Liver (tissue), 3 donors: ENCODE results near the gene CCDC78.

Experiments used
- CTCF ChIP-seq: fragments of 150-350 bp; IDR thresholded peaks from 2 replicates; pipeline ENCODE4 v1.5.1; 2017; ENCODE audit warnings: improper control_type of control experiment, low read depth, low read length; ENCODE audit not compliant: missing input control
- EGR1 ChIP-seq, 2 donors: IDR thresholded peaks; 2 replicates each; pipeline ENCODE4 v1.6.1; 2016 to 2018; ENCODE audit warnings: antibody characterized with exemption in 2 of 2, low read depth in 2 of 2
- HNF4A ChIP-seq, 2 donors: conservative IDR thresholded peaks; 2 replicates each; pipeline ENCODE4 v1.6.1; 2016; ENCODE audit warnings: antibody characterized with exemption in 2 of 2, mild to moderate bottlenecking in 2 of 2
- JUND ChIP-seq, 2 donors: IDR thresholded peaks; 2 replicates each; pipeline ENCODE4 v1.6.1; 2016; ENCODE audit warnings: antibody characterized with exemption in 2 of 2
- RAD21 ChIP-seq, 2 donors: IDR thresholded peaks; 2 replicates each; pipeline ENCODE4 v1.6.1; 2016; ENCODE audit warnings: antibody characterized with exemption in 2 of 2, mild to moderate bottlenecking in 2 of 2
- TAF1 ChIP-seq: conservative IDR thresholded peaks from 2 replicates; pipeline ENCODE4 v1.6.1; 2016; ENCODE audit warnings: antibody characterized with exemption, mild to moderate bottlenecking
- TF ChIP-seq, protein P1 (sequence below): IDR thresholded peaks from 2 replicates; pipeline ENCODE4 v1.6.1; 2016; ENCODE audit warnings: antibody characterized with exemption
- TF ChIP-seq, protein P2 (sequence below): IDR thresholded peaks from 2 replicates; pipeline ENCODE4 v1.6.1; 2016; ENCODE audit warnings: antibody characterized with exemption, mild to moderate bottlenecking
- donor health status: healthy.
- donor health status: healthy.

GRCh38 chr16:732936-733335 lies 6.7 kb upstream of the CCDC78 start:
- TF ChIP-seq TAF1 (no peak), CTCF (no peak), RAD21 (IDR thresholded peaks at IDR 0.05) (no peak), HNF4A (conservative IDR thresholded peaks at IDR 0.05) (no peak), EGR1 (IDR thresholded peaks at IDR 0.05; ENCODE audit: low read depth in 2 of 2) (no peak), JUND (IDR thresholded peaks at IDR 0.05) (no peak)
- TF ChIP-seq, protein P1, sequence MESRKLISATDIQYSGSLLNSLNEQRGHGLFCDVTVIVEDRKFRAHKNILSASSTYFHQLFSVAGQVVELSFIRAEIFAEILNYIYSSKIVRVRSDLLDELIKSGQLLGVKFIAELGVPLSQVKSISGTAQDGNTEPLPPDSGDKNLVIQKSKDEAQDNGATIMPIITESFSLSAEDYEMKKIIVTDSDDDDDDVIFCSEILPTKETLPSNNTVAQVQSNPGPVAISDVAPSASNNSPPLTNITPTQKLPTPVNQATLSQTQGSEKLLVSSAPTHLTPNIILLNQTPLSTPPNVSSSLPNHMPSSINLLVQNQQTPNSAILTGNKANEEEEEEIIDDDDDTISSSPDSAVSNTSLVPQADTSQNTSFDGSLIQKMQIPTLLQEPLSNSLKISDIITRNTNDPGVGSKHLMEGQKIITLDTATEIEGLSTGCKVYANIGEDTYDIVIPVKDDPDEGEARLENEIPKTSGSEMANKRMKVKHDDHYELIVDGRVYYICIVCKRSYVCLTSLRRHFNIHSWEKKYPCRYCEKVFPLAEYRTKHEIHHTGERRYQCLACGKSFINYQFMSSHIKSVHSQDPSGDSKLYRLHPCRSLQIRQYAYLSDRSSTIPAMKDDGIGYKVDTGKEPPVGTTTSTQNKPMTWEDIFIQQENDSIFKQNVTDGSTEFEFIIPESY: no peak
- TF ChIP-seq, protein P2, sequence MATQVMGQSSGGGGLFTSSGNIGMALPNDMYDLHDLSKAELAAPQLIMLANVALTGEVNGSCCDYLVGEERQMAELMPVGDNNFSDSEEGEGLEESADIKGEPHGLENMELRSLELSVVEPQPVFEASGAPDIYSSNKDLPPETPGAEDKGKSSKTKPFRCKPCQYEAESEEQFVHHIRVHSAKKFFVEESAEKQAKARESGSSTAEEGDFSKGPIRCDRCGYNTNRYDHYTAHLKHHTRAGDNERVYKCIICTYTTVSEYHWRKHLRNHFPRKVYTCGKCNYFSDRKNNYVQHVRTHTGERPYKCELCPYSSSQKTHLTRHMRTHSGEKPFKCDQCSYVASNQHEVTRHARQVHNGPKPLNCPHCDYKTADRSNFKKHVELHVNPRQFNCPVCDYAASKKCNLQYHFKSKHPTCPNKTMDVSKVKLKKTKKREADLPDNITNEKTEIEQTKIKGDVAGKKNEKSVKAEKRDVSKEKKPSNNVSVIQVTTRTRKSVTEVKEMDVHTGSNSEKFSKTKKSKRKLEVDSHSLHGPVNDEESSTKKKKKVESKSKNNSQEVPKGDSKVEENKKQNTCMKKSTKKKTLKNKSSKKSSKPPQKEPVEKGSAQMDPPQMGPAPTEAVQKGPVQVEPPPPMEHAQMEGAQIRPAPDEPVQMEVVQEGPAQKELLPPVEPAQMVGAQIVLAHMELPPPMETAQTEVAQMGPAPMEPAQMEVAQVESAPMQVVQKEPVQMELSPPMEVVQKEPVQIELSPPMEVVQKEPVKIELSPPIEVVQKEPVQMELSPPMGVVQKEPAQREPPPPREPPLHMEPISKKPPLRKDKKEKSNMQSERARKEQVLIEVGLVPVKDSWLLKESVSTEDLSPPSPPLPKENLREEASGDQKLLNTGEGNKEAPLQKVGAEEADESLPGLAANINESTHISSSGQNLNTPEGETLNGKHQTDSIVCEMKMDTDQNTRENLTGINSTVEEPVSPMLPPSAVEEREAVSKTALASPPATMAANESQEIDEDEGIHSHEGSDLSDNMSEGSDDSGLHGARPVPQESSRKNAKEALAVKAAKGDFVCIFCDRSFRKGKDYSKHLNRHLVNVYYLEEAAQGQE: no peak
